HG03378 (cell line): ENCODE data around the gene CYP19A1.
"Not testable (repeated sequence)": the region's sequence is repeated elsewhere in the genome, so short reads cannot be mapped to it uniquely, and the experiment has no call there.

ENCODE experiments used
- ATAC-seq: cut with Tn5 transposase; IDR thresholded peaks from one replicate; pipeline ENCODE4 v1.9.1; 2021; ENCODE audit warnings: mild to moderate bottlenecking, moderate library complexity; ENCODE audit not compliant: unreplicated experiment

The CYP19A1 gene

GRCh38 chr15:51265037-51265555 lies 73.3 kb downstream of the CYP19A1 start:
- ATAC-seq, result no peak

GRCh38 chr15:51263726-51264125 lies 74.7 kb downstream of the CYP19A1 start:
- no peak for ATAC-seq

- no peak for ATAC-seq
Measured at GRCh38 chr15:51263116-51263515, 75.3 kb downstream of the CYP19A1 start.

GRCh38 chr15:51262463-51262862 lies 75.9 kb downstream of the CYP19A1 start:
- no peak for ATAC-seq

- not testable (repeated sequence) for ATAC-seq
Measured at GRCh38 chr15:51261113-51261512, 77.3 kb downstream of the CYP19A1 start.

- no peak for ATAC-seq
Measured at GRCh38 chr15:51260202-51260601, 78.2 kb downstream of the CYP19A1 start.

GRCh38 chr15:51255533-51255932 lies 82.9 kb downstream of the CYP19A1 start:
- ATAC-seq, result no peak

GRCh38 chr15:51253366-51253765 lies 85.0 kb downstream of the CYP19A1 start:
- no peak for ATAC-seq

GRCh38 chr15:51252671-51253070 lies 85.7 kb downstream of the CYP19A1 start:
- ATAC-seq, result no peak

GRCh38 chr15:51251556-51251955 lies 86.8 kb downstream of the CYP19A1 start:
- ATAC-seq, result no peak

- ATAC-seq, result no peak
Measured at GRCh38 chr15:51250217-51251011, 88.0 kb downstream of the CYP19A1 start.

- no peak for ATAC-seq
Measured at GRCh38 chr15:51245628-51246027, 92.8 kb downstream of the CYP19A1 start.

- ATAC-seq, result no peak
Measured at GRCh38 chr15:51244423-51244869, 94.0 kb downstream of the CYP19A1 start.

- ATAC-seq, result peak; percentile 66
Measured at GRCh38 chr15:51243774-51244173, 94.6 kb downstream of the CYP19A1 start.

GRCh38 chr15:51240066-51240465 lies 98.3 kb downstream of the CYP19A1 start:
- no peak for ATAC-seq

- ATAC-seq, result no peak
Measured at GRCh38 chr15:51237816-51238215, 100.6 kb downstream of the CYP19A1 start.

GRCh38 chr15:51234176-51234927 lies 104.0 kb downstream of the CYP19A1 start:
- no peak for ATAC-seq

- no peak for ATAC-seq
Measured at GRCh38 chr15:51232581-51232980, 105.8 kb downstream of the CYP19A1 start.

- ATAC-seq, result no peak
Measured at GRCh38 chr15:51229907-51230330, 108.5 kb downstream of the CYP19A1 start.

GRCh38 chr15:51227940-51228732 lies 110.3 kb downstream of the CYP19A1 start:
- ATAC-seq, result peak; percentile 89
